Choroid plexus epithelial cell (primary cell): ENCODE results near the gene PAGE4.

Experiments used
- DNase-seq: peaks from one replicate; pipeline ENCODE4 v3.0.0-alpha.2; 2010; ENCODE audit warnings: low read depth
- H3K4me3 ChIP-seq: 2 replicates; pipeline ENCODE4 v1.5.1; 2011; ENCODE audit warnings: low read depth, mild to moderate bottlenecking, control low read depth, low read length, moderate library complexity
- CTCF ChIP-seq: conservative IDR thresholded peaks from 2 replicates; pipeline ENCODE4 v1.5.1; 2011; ENCODE audit warnings: low read depth, mild to moderate bottlenecking, control low read depth, inconsistent platforms, low read length, moderate library complexity

The PAGE4 gene

GRCh38 chrX:49816435-49816834, 12.7 kb upstream of the PAGE4 start:
- DNase-seq, result no peak
- no peak overlapping the region for H3K4me3 ChIP-seq
- TF ChIP-seq CTCF, result no peak

- peak; percentile 60 for TF ChIP-seq CTCF
- no peak overlapping the region for H3K4me3 ChIP-seq
- DNase-seq, result peak; percentile 31
These were observed 9.3 kb downstream of the PAGE4 start for GRCh38 chrX:49838374-49838773.

- TF ChIP-seq CTCF, result peak; percentile 49
- peak; percentile 50 for DNase-seq
- no peak overlapping the region for H3K4me3 ChIP-seq
These were observed 11.6 kb downstream of the PAGE4 start for GRCh38 chrX:49840679-49841078.

GRCh38 chrX:49842621-49843020, 13.5 kb downstream of the PAGE4 start:
- H3K4me3 ChIP-seq, result no peak overlapping the region
- TF ChIP-seq CTCF, result no peak
- no peak for DNase-seq

- no peak overlapping the region for H3K4me3 ChIP-seq
- no peak for TF ChIP-seq CTCF
- no peak for DNase-seq
These were observed 15.5 kb downstream of the PAGE4 start for GRCh38 chrX:49844611-49845010.

GRCh38 chrX:49845701-49846403, 16.7 kb downstream of the PAGE4 start:
- H3K4me3 ChIP-seq, result no peak overlapping the region
- TF ChIP-seq CTCF, result no peak
- no peak for DNase-seq

GRCh38 chrX:49846522-49846921, 17.4 kb downstream of the PAGE4 start:
- DNase-seq, result no peak
- no peak for TF ChIP-seq CTCF
- no peak overlapping the region for H3K4me3 ChIP-seq
